Endothelial cell of umbilical vein (primary cell): ENCODE measurements around the gene MYRIP.

Experiments
- CTCF ChIP-seq, 2 donors: IDR thresholded peaks; 1 replicate in 1 of 2; 2 replicates in 1 of 2; pipeline ENCODE4 v1.5.1; 2011; ENCODE audit warnings: low read length in 2 of 2, mild to moderate bottlenecking in 2 of 2, moderate library complexity in 2 of 2, control low read depth in 1 of 2, inconsistent platforms in 1 of 2, low read depth in 1 of 2; ENCODE audit not compliant: insufficient read depth in 1 of 2; ENCODE audit errors: extremely low read depth in 1 of 2
- FOS ChIP-seq: IDR thresholded peaks from 2 replicates; pipeline ENCODE4 v1.6.1; 2011; ENCODE audit warnings: mild to moderate bottlenecking, low read length, moderate library complexity, borderline replicate concordance; ENCODE audit not compliant: insufficient read depth

DNA sequence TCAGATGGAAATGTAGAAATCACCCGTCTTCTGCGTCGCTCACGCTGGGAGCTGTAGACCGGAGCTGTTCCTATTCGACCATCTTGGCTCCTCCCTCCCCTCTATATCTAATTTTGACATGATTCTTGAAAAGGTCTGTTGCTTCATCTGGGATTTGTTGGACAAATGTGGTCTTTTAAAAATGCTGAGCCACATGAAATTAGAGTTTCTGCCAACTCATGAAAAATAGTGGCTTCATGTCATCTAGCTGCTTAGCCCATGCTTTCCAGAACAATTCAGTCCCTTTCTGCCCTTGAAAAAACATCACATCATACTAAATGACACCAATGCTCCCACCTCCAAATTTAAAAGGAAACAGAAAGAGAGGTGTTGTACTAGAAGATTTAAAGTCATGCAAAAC lies 351.5 kb downstream of the MYRIP start:
- TF ChIP-seq CTCF (IDR thresholded peaks at IDR 0.05; ENCODE audit: extremely low read depth in 1 of 2, insufficient read depth in 1 of 2, low read depth in 1 of 2, low read length in 2 of 2) (no peak), FOS (no peak)
